GM12864 (cell line): Measurements from ENCODE around the gene EFR3B.

Experiments
- DNase-seq: peaks from one replicate; pipeline ENCODE4 v3.0.0-alpha.2; 2011; ENCODE audit warnings: low read depth
- H3K4me3 ChIP-seq: 2 replicates; pipeline ENCODE4 v1.5.1; 2011; ENCODE audit warnings: mild to moderate bottlenecking, low read depth, low read length, control low read depth
- TF ChIP-seq, protein P1 (sequence below): IDR thresholded peaks from 2 replicates; pipeline ENCODE4 v1.5.1; 2011; ENCODE audit warnings: low read depth, mild to moderate bottlenecking, moderate library complexity, low read length, control low read depth, inconsistent platforms; ENCODE audit errors: missing control alignments

The EFR3B gene

DNA sequence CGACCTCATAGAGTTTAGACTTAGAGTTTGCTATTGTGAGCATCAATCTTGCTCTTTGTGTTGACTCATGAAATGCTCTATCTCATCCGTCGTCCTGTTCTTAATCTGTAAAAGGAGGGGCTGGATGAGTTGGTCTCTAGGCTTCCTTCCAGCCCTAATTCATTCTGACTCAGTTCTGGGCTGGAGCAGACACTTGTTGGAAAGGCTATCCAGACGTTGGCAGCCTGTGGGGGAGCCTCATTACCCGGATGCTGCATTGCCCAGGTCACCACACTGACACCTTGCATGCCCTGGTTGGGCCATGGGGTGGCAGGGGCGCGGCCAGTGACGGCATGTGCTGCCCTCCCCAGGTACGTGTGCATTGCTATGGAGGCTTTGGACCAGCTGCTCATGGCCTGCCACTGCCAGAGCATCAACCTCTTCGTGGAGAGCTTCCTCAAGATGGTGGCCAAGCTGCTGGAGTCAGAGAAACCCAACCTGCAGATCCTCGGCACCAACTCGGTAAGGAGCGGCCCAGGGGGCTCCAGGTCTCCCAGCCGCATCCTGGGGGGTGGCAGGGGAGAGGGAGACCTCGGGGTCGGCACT, 61.5 kb downstream of the EFR3B start:
- H3K4me3 ChIP-seq = no peak overlapping the region
- TF ChIP-seq, protein P1, sequence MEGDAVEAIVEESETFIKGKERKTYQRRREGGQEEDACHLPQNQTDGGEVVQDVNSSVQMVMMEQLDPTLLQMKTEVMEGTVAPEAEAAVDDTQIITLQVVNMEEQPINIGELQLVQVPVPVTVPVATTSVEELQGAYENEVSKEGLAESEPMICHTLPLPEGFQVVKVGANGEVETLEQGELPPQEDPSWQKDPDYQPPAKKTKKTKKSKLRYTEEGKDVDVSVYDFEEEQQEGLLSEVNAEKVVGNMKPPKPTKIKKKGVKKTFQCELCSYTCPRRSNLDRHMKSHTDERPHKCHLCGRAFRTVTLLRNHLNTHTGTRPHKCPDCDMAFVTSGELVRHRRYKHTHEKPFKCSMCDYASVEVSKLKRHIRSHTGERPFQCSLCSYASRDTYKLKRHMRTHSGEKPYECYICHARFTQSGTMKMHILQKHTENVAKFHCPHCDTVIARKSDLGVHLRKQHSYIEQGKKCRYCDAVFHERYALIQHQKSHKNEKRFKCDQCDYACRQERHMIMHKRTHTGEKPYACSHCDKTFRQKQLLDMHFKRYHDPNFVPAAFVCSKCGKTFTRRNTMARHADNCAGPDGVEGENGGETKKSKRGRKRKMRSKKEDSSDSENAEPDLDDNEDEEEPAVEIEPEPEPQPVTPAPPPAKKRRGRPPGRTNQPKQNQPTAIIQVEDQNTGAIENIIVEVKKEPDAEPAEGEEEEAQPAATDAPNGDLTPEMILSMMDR = no peak
- DNase-seq = no peak

DNA sequence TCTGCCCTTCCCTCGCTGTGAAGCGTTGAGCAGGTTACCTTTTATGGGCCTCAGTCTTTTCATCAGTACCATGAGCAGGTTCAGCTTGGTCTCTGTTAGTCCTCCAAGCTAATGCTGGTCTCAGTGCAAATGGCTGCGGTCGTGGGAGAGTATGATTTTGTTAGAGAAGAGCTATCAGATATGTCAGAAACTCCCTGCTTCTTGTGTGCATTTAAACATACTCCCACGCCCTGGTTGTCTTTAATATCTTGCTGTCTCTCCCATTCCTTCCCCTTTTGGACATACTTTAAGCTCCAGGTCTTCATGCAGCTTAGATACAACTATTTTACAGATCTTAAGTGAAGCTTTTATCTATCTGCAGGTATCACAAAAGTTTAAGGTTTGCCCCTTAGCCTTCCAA, 62.9 kb downstream of the EFR3B start:
- DNase-seq = no peak
- TF ChIP-seq, protein P1 = no peak
- no peak overlapping the region for H3K4me3 ChIP-seq

DNA sequence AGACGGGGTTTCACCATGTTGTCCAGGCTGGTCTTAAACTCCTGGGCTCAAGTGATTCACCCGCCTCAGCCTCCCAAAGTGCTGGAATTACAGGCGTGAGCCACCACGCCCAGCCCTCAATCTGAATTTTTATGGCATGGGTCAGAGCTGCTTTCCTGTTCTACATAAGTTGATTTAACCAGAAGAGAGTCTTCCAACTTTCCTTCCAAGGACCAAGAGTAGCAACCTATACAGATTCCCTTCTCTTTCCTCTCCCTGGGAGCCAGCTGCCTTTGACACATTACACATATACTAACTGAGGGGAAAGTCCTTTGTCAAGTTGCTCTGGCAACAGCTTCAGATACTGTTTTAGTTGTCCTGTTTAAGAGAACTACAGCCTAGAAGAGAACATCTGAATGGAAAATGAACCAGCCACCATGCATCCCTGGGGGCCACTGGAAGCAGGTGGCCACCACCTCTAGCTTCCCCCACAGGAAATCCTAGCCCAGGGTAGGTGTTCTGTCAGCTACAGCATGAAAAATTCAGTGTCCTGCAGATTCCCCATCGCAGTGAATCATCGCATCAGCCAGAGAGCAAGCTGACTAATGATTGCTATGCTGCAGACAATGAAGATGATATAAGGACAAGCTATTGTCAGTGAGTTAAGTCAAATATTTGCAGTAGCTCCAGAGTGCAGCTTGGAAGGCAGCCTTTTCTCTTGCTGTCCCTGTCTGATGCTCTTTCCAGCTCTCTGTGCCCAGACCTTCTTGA, 63.6 kb downstream of the EFR3B start:
- TF ChIP-seq, protein P1 = no peak
- H3K4me3 ChIP-seq = no peak overlapping the region
- DNase-seq = no peak

DNA sequence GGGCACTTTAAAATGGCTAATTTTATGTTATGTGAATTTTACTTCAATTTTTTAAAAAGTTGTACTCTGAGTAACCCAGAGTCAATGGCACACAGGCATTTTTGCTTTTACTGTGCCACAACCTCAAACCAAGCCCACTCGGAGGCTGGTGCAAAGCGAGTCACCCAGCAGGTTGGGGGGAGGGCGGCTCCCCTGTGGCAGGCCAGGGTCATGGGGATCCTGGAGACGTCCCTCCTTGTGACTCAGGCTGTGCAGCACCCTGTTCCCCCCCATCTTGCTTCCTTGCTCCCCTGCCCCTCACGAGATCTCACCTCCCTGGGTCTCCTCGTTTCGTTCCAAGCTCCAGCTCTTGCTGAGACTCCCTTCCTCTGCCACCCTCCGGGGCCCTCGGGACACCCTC, 67.9 kb downstream of the EFR3B start:
- no peak for DNase-seq
- TF ChIP-seq, protein P1 = no peak

DNA sequence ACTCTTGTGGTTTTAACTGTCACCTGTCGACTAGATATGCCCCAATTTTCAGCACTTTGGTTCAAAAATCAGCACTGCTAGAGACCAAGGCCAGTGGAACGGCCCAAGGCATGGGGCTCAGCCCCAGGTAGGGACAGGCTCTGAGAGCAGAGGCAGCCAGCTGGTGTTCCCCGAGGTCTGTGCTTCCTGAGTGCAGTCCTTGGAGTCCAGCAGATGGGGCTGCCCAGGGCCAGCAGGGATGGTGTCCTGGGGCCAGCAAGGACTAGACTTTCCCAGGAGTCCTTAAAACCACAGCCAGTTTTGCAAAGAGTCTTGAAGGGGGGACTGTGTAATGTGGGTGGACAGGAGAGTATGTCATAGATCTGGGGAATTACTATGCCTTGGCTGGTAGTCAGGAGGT, 70.2 kb downstream of the EFR3B start:
- H3K4me3 ChIP-seq = no peak overlapping the region
- TF ChIP-seq, protein P1 = no peak
- DNase-seq = no peak

More for the DNA sequence above, 67.9 kb downstream of the EFR3B start:
- H3K4me3 ChIP-seq = no peak overlapping the region

DNA sequence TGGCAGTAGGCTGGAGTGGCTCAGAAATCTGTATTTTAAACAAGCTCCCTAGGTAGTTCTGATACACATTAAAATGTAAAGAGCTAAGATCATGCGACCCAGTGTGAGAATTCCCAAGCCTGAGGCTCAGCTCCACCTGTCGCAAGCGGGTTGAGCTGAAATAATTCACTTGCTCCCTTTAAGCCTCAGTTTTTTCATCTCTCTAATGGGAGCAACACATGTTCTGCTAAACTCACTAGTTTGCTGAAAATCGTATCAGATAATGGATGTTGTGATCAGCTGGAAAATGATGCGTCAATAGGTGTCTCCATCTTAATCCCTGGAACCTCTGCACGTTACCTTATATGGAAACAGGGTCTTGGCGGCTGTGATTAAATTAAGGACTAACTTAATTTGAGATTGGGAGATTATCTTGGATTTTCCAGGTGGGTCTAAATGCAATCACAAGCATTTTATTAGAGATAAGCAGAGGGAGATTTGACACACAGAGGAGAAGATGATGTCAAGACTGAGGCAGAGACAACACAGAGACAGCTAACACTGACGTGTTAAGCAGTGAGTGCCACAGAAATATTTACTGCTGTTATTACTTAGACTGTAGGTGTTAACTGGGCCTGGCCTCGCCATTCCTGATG, 73.5 kb downstream of the EFR3B start:
- no peak for DNase-seq
- TF ChIP-seq, protein P1 = no peak
- no peak overlapping the region for H3K4me3 ChIP-seq
